Measurements from ENCODE around the gene TMEM184B. TPM values are rescaled to one million over a fixed set of nuclear protein-coding genes. Genes with fewer than 3 reads are reported as not detected.

TMEM184B gene
- total and polyA plus RNA-seq, 2 experiments from 2014 or later: 68.8 to 70.3 TPM

DNA sequence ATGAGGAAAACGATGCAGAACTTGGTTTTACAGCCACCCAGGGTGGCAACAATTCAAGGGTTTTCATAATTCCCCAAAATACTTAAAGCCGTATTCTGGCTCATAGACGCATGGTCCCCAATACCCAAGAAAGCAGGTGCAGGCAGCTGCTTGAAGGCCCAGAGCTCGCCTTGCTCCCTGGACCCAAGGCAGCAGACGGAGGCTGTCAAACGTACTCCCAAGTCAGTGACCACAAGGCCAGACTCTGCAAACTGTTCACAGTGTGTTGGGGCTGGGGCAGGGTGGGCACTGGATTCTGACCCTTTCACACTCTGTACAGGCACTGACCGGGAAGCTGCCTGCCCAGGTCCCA, 21.5 kb downstream of the TMEM184B start:
- Histone ChIP-seq H3K4me1 (ENCODE audit: low read depth) (peaks cover 3% of the 10 kb centered on the region), H3K4me3 (no peak overlapping the region), H3K9me3 (ENCODE audit: low read depth) (no peaks in the 10 kb centered on the region), H3K27me3 (no peaks in the 10 kb centered on the region), H3K36me3 (peaks cover 2% of the 10 kb centered on the region), H3K27ac (no peak overlapping the region)
- TF ChIP-seq, protein P1, sequence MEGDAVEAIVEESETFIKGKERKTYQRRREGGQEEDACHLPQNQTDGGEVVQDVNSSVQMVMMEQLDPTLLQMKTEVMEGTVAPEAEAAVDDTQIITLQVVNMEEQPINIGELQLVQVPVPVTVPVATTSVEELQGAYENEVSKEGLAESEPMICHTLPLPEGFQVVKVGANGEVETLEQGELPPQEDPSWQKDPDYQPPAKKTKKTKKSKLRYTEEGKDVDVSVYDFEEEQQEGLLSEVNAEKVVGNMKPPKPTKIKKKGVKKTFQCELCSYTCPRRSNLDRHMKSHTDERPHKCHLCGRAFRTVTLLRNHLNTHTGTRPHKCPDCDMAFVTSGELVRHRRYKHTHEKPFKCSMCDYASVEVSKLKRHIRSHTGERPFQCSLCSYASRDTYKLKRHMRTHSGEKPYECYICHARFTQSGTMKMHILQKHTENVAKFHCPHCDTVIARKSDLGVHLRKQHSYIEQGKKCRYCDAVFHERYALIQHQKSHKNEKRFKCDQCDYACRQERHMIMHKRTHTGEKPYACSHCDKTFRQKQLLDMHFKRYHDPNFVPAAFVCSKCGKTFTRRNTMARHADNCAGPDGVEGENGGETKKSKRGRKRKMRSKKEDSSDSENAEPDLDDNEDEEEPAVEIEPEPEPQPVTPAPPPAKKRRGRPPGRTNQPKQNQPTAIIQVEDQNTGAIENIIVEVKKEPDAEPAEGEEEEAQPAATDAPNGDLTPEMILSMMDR (IDR thresholded peaks at IDR 0.05; ENCODE audit: low read depth, low read length): no peak
- DNase-seq (ENCODE audit: low read depth in 1 of 2, low spot score in 1 of 2): no peak

DNA sequence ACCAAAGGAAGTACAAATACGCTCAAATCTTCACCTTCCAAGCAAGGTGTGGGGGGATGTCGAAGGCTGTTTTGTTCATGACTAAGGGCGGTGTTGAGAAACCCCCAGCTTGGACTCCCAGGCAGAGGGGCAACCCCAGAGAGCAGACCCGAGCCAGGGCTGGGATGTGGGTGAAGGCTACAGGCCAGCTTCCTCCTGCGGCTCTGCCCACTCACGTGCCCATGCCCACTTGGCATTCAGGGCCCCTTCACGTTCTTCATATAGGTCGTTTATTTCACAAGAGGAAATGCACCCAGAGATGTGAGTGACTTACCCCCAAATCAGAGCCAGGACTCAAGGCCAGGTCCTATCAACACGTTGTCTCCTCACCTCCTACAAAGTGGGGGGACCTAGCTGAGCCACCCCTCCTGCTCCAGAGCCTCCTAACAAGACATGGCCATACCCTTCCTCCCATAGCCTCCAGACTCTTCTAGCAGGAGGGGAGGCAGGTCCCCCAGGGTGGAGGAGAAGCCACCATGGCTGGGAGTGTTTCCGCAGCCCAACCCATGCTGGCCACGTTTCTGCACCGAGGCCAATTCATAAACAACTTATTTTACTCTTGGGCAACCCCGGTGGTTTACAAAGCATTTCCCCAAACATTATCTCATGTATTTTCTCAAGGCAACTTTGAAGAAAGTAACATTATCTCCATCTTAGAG, 22.0 kb downstream of the TMEM184B start:
- Histone ChIP-seq H3K27me3 (no peaks in the 10 kb centered on the region), H3K4me3 (no peak overlapping the region), H3K4me1 (ENCODE audit: low read depth) (peaks cover 3% of the 10 kb centered on the region), H3K9me3 (ENCODE audit: low read depth) (no peaks in the 10 kb centered on the region), H3K27ac (peak overlapping the region; percentile 43), H3K36me3 (peaks cover 2% of the 10 kb centered on the region)
- TF ChIP-seq, protein P1 (IDR thresholded peaks at IDR 0.05; ENCODE audit: low read depth, low read length): no peak
- DNase-seq (ENCODE audit: low read depth in 1 of 2, low spot score in 1 of 2): no peak

DNA sequence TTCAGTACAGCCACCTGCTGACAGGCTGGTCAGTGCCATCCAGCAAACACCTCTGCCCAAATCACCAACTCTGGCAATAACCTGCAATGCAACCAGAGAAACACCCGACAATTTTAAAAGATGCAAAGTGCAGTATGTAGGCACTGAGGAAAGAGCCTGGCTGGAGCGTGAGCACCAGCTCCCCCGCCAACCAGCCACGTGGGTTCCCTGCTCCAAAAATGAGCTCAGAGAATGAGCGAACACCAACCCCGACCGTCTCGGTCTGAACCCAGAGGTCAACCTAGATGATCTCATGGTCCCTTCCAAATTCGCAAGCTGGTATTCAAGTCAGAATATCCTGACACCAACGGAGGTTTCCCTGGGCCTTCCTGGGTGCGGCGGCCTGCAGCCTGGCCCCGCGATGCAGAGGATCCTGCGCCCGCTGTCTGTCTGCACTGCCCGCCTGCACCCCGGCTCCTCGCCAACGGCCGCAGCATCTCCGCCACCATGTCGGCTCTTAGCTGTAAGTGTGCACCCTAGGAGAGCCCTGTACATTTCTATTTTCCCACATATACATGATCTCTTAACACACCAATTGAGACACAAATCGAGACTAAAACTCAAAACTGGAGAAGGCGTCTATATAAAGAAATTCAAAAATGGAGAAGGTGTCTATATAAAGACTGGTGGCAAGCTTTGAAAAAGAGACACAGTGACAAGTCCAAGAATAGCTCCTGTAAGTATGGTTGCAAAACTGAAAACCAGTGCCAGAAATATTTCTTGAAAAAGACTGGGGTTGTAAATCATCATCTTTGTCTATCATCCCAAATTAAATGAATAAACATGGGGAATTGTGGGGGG, 22.8 kb downstream of the TMEM184B start:
- Histone ChIP-seq H3K27ac (peak overlapping the region; percentile 43), H3K27me3 (no peaks in the 10 kb centered on the region), H3K36me3 (peaks cover 2% of the 10 kb centered on the region), H3K9me3 (ENCODE audit: low read depth) (no peaks in the 10 kb centered on the region), H3K4me3 (no peak overlapping the region), H3K4me1 (ENCODE audit: low read depth) (peaks cover 3% of the 10 kb centered on the region)
- DNase-seq (ENCODE audit: low read depth in 1 of 2, low spot score in 1 of 2): no peak
- TF ChIP-seq, protein P1 (IDR thresholded peaks at IDR 0.05; ENCODE audit: low read depth, low read length): no peak

DNA sequence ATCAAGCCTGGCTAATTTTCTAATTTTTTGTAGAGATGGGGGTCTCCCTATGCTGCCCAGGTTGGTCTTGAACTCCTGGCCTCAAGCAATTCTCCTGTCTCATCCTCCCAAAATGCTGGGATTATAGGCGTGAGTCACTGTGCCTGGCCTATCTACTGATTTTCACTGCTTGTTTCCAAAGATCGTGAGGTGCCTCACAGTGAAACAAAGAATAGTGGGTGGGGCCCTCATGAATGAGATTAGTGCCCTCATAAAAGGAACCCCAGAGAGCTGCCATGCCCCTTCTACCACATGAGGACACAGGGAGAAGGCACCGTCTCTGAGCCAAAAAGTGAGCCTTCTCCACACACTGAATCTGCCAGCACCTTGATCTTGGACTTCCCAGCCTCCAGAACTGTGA, 23.5 kb downstream of the TMEM184B start:
- H3K36me3 ChIP-seq: peaks cover 2% of the 10 kb centered on the region
- peaks cover 3% of the 10 kb centered on the region for H3K4me1 ChIP-seq (ENCODE audit: low read depth)
- no peak for DNase-seq (ENCODE audit: low read depth in 1 of 2, low spot score in 1 of 2)
- no peak overlapping the region for H3K4me3 ChIP-seq
- no peaks in the 10 kb centered on the region for H3K27me3 ChIP-seq
- no peaks in the 10 kb centered on the region for H3K9me3 ChIP-seq (ENCODE audit: low read depth)
- H3K27ac ChIP-seq: no peak overlapping the region
- TF ChIP-seq, protein P1 (IDR thresholded peaks at IDR 0.05; ENCODE audit: low read depth, low read length): no peak

DNA sequence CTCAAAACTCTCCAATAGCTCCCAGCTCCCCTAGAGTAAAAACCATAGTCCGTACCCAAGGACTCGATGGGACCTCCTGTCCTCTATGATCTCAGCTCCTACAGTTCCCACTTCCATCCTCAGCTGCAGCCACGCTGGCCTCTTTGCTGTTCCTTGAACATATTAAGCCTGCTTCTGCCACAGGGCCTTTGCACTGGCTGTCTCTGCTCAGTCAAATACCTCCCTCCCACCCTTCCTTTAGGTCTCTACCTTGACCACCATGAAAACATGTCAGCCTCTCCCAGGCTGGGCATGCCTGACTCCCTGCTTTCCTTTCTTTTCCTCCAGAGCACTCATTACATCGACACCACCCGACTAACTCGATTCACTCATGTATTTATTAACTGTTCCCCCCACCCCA, 24.5 kb downstream of the TMEM184B start:
- TF ChIP-seq, protein P1 (IDR thresholded peaks at IDR 0.05; ENCODE audit: low read depth, low read length): no peak
- no peak for DNase-seq (ENCODE audit: low read depth in 1 of 2, low spot score in 1 of 2)
- no peak overlapping the region for H3K27ac ChIP-seq
- no peaks in the 10 kb centered on the region for H3K27me3 ChIP-seq
- H3K9me3 ChIP-seq (ENCODE audit: low read depth): no peaks in the 10 kb centered on the region
- peaks cover 2% of the 10 kb centered on the region for H3K36me3 ChIP-seq
- H3K4me3 ChIP-seq: no peak overlapping the region
- peaks cover 3% of the 10 kb centered on the region for H3K4me1 ChIP-seq (ENCODE audit: low read depth)

All from cardiac muscle cell (in vitro differentiated cells and primary cell).